DOHH2 (cell line): ENCODE measurements around the gene PCBP3.

Experiments used
- CTCF ChIP-seq: fragments of 200-600 bp; sonication (generic); IDR thresholded peaks from one replicate; pipeline ENCODE4 v1.5.1; 2014; ENCODE audit warnings: antibody characterized with exemption, mild to moderate bottlenecking, low read depth, low read length; ENCODE audit not compliant: poor library complexity, severe bottlenecking
- EZH2phosphoT487 ChIP-seq: fragments of 200-600 bp; sonication (generic); IDR thresholded peaks from 2 replicates; pipeline ENCODE4 v1.6.1; 2017; ENCODE audit warnings: borderline replicate concordance, mild to moderate bottlenecking, antibody characterized with exemption, low read length, moderate library complexity, mixed read lengths

GRCh38 chr21:45945868-45946210, 302.3 kb downstream of the PCBP3 start:
- no peak for TF ChIP-seq CTCF
- no peak for TF ChIP-seq EZH2phosphoT487
